ENCODE measurements around the gene ALS2CL. TPM values are rescaled to one million over a fixed set of nuclear protein-coding genes. Genes with fewer than 3 reads are reported as not detected.

ALS2CL gene
- total RNA-seq, 1 donor from 2014 or later = 13.5 TPM

GRCh38 chr3:46681387-46681786 is 12.1 kb downstream of the ALS2CL start:
- FAIRE-seq = no peak
- Histone ChIP-seq H3K4me1 (ENCODE audit: insufficient read depth, low read length) (no peaks in the 10 kb centered on the region), H3K4me3 (ENCODE audit: insufficient read depth, low read depth, low read length) (no peak overlapping the region), H3K79me2 (ENCODE audit: insufficient read depth, low read length) (no peaks in the 10 kb centered on the region), H3K4me2 (ENCODE audit: low read length) (no peak overlapping the region), H4K20me1 (ENCODE audit: insufficient read depth, low read length) (no peaks in the 10 kb centered on the region), H3K27me3 (ENCODE audit: insufficient read depth, low read length) (no peaks in the 10 kb centered on the region), H3K9ac (ENCODE audit: low read length) (no peak overlapping the region), H3K9me3 (ENCODE audit: insufficient read depth, low read depth, low read length) (no peaks in the 10 kb centered on the region), H3K36me3 (ENCODE audit: insufficient read depth, low read length) (no peaks in the 10 kb centered on the region), H2AFZ (ENCODE audit: low read depth, low read length) (no peak overlapping the region), H3K27ac (ENCODE audit: low read depth, low read length) (no peak overlapping the region)
- Mint-ChIP-seq H3K9me3 (ENCODE audit: unreplicated experiment) (peaks cover 6% of the 10 kb centered on the region), H3K27ac (ENCODE audit: unreplicated experiment) (no peak overlapping the region), H3K4me3 (ENCODE audit: unreplicated experiment) (no peak overlapping the region), H3K27me3 (ENCODE audit: low read depth, unreplicated experiment) (peaks cover 42% of the 10 kb centered on the region), H3K36me3 (ENCODE audit: low read depth, unreplicated experiment) (peaks cover 30% of the 10 kb centered on the region), H3K4me1 (ENCODE audit: low read depth, unreplicated experiment) (no peaks in the 10 kb centered on the region)
- TF ChIP-seq CTCF (IDR thresholded peaks at IDR 0.05; ENCODE audit: insufficient read depth, low read depth, low read length) (no peak), EZH2 (IDR thresholded peaks at IDR 0.05; ENCODE audit: insufficient read depth, low read length) (no peak)
- DNase-seq (ENCODE audit: low read depth) = no peak

GRCh38 chr3:46680298-46680826 is 13.1 kb downstream of the ALS2CL start:
- H3K9ac ChIP-seq (ENCODE audit: low read length) = no peak overlapping the region
- no peak overlapping the region for H3K27ac ChIP-seq (ENCODE audit: low read depth, low read length)
- no peak overlapping the region for H3K4me2 ChIP-seq (ENCODE audit: low read length)
- peaks cover 38% of the 10 kb centered on the region for H3K27me3 Mint-ChIP-seq (ENCODE audit: low read depth, unreplicated experiment)
- H3K9me3 ChIP-seq (ENCODE audit: insufficient read depth, low read depth, low read length) = no peaks in the 10 kb centered on the region
- no peak overlapping the region for H3K27ac Mint-ChIP-seq (ENCODE audit: unreplicated experiment)
- no peak for TF ChIP-seq EZH2 (IDR thresholded peaks at IDR 0.05; ENCODE audit: insufficient read depth, low read length)
- TF ChIP-seq CTCF (IDR thresholded peaks at IDR 0.05; ENCODE audit: insufficient read depth, low read depth, low read length) = no peak
- H3K36me3 ChIP-seq (ENCODE audit: insufficient read depth, low read length) = no peaks in the 10 kb centered on the region
- no peaks in the 10 kb centered on the region for H3K4me1 Mint-ChIP-seq (ENCODE audit: low read depth, unreplicated experiment)
- no peak for FAIRE-seq
- H3K9me3 Mint-ChIP-seq (ENCODE audit: unreplicated experiment) = peaks cover 6% of the 10 kb centered on the region
- no peak overlapping the region for H2AFZ ChIP-seq (ENCODE audit: low read depth, low read length)
- no peak overlapping the region for H3K4me3 Mint-ChIP-seq (ENCODE audit: unreplicated experiment)
- H3K4me3 ChIP-seq (ENCODE audit: insufficient read depth, low read depth, low read length) = no peak overlapping the region
- DNase-seq (ENCODE audit: low read depth) = no peak
- H3K36me3 Mint-ChIP-seq (ENCODE audit: low read depth, unreplicated experiment) = peaks cover 28% of the 10 kb centered on the region
- H3K27me3 ChIP-seq (ENCODE audit: insufficient read depth, low read length) = no peaks in the 10 kb centered on the region
- no peaks in the 10 kb centered on the region for H3K4me1 ChIP-seq (ENCODE audit: insufficient read depth, low read length)
- H4K20me1 ChIP-seq (ENCODE audit: insufficient read depth, low read length) = no peaks in the 10 kb centered on the region
- no peaks in the 10 kb centered on the region for H3K79me2 ChIP-seq (ENCODE audit: insufficient read depth, low read length)

GRCh38 chr3:46679681-46680080 is 13.8 kb downstream of the ALS2CL start:
- H3K27ac Mint-ChIP-seq (ENCODE audit: unreplicated experiment) = no peak overlapping the region

More at GRCh38 chr3:46679681-46680080, 13.8 kb downstream of the ALS2CL start:
- H3K4me2 ChIP-seq (ENCODE audit: low read length) = no peak overlapping the region
- no peaks in the 10 kb centered on the region for H3K4me1 ChIP-seq (ENCODE audit: insufficient read depth, low read length)
- no peak overlapping the region for H3K9ac ChIP-seq (ENCODE audit: low read length)
- H3K27ac ChIP-seq (ENCODE audit: low read depth, low read length) = no peak overlapping the region
- TF ChIP-seq CTCF (IDR thresholded peaks at IDR 0.05; ENCODE audit: insufficient read depth, low read depth, low read length) (no peak), EZH2 (IDR thresholded peaks at IDR 0.05; ENCODE audit: insufficient read depth, low read length) (no peak)
- no peaks in the 10 kb centered on the region for H4K20me1 ChIP-seq (ENCODE audit: insufficient read depth, low read length)
- FAIRE-seq (no peak), DNase-seq (ENCODE audit: low read depth) (no peak)
- Mint-ChIP-seq H3K27me3 (ENCODE audit: low read depth, unreplicated experiment) (peaks cover 38% of the 10 kb centered on the region), H3K36me3 (ENCODE audit: low read depth, unreplicated experiment) (peaks cover 28% of the 10 kb centered on the region), H3K9me3 (ENCODE audit: unreplicated experiment) (peaks cover 8% of the 10 kb centered on the region), H3K4me1 (ENCODE audit: low read depth, unreplicated experiment) (no peaks in the 10 kb centered on the region), H3K4me3 (ENCODE audit: unreplicated experiment) (no peak overlapping the region)
- no peak overlapping the region for H3K4me3 ChIP-seq (ENCODE audit: insufficient read depth, low read depth, low read length)
- H3K36me3 ChIP-seq (ENCODE audit: insufficient read depth, low read length) = no peaks in the 10 kb centered on the region
- H3K9me3 ChIP-seq (ENCODE audit: insufficient read depth, low read depth, low read length) = no peaks in the 10 kb centered on the region
- H2AFZ ChIP-seq (ENCODE audit: low read depth, low read length) = no peak overlapping the region
- no peaks in the 10 kb centered on the region for H3K27me3 ChIP-seq (ENCODE audit: insufficient read depth, low read length)
- no peaks in the 10 kb centered on the region for H3K79me2 ChIP-seq (ENCODE audit: insufficient read depth, low read length)

All from astrocyte (in vitro differentiated cells and primary cell).